ENCODE measurements around the gene IRGM.
A peak's percentile ranks its signal among the peaks of the same experiment; 100 is the strongest.
"Not testable (repeated sequence)": the region's sequence is repeated elsewhere in the genome, so short reads cannot be mapped to it uniquely, and the experiment has no call there.

Gene IRGM

GRCh38 chr5:150829744-150830143 is 16.6 kb upstream of the IRGM start:
- no peak for TF ChIP-seq CTCF (IDR thresholded peaks at IDR 0.05; ENCODE audit: borderline replicate concordance, insufficient read depth, low read depth, low read length)
- H3K4me3 ChIP-seq (ENCODE audit: low read depth, low read length), result no peak overlapping the region

- H3K4me3 ChIP-seq (ENCODE audit: low read depth, low read length), result not testable (repeated sequence)
Observed at GRCh38 chr5:150831821-150832220, 14.5 kb upstream of the IRGM start.

GRCh38 chr5:150836064-150836463 is 10.3 kb upstream of the IRGM start:
- TF ChIP-seq CTCF (IDR thresholded peaks at IDR 0.05; ENCODE audit: borderline replicate concordance, insufficient read depth, low read depth, low read length), result no peak
- H3K4me3 ChIP-seq (ENCODE audit: low read depth, low read length), result no peak overlapping the region

- no peak for TF ChIP-seq CTCF (IDR thresholded peaks at IDR 0.05; ENCODE audit: borderline replicate concordance, insufficient read depth, low read depth, low read length)
- H3K4me3 ChIP-seq (ENCODE audit: low read depth, low read length), result no peak overlapping the region
Observed at GRCh38 chr5:150836703-150837102, 9.6 kb upstream of the IRGM start.

GRCh38 chr5:150845185-150845859 is 999 bp upstream of the IRGM start:
- not testable (repeated sequence) for H3K4me3 ChIP-seq (ENCODE audit: low read depth, low read length)

GRCh38 chr5:150846654-150847333 is 473 bp downstream of the IRGM start:
- TF ChIP-seq CTCF (IDR thresholded peaks at IDR 0.05; ENCODE audit: borderline replicate concordance, insufficient read depth, low read depth, low read length), result peak; percentile 41; the same call in 1 of the 2 replicates
- H3K4me3 ChIP-seq (ENCODE audit: low read depth, low read length), result peak overlapping the region; percentile 29

GRCh38 chr5:150847334-150847695 is 994 bp downstream of the IRGM start:
- H3K4me3 ChIP-seq (ENCODE audit: low read depth, low read length), result no peak overlapping the region
- no peak for TF ChIP-seq CTCF (IDR thresholded peaks at IDR 0.05; ENCODE audit: borderline replicate concordance, insufficient read depth, low read depth, low read length)

GRCh38 chr5:150848271-150848670 is 1.9 kb downstream of the IRGM start:
- no peak for TF ChIP-seq CTCF (IDR thresholded peaks at IDR 0.05; ENCODE audit: borderline replicate concordance, insufficient read depth, low read depth, low read length)

More at GRCh38 chr5:150848271-150848670, 1.9 kb downstream of the IRGM start:
- no peak overlapping the region for H3K4me3 ChIP-seq (ENCODE audit: low read depth, low read length)
